ENCODE measurements around the gene ABCG1. TPM values are rescaled to one million over a fixed set of nuclear protein-coding genes. Genes with fewer than 3 reads are reported as not detected.

ABCG1 gene
- total RNA-seq, 4 donors from 2014 or later, result 16.1 to 25.9 (median 20.0) TPM

DNA sequence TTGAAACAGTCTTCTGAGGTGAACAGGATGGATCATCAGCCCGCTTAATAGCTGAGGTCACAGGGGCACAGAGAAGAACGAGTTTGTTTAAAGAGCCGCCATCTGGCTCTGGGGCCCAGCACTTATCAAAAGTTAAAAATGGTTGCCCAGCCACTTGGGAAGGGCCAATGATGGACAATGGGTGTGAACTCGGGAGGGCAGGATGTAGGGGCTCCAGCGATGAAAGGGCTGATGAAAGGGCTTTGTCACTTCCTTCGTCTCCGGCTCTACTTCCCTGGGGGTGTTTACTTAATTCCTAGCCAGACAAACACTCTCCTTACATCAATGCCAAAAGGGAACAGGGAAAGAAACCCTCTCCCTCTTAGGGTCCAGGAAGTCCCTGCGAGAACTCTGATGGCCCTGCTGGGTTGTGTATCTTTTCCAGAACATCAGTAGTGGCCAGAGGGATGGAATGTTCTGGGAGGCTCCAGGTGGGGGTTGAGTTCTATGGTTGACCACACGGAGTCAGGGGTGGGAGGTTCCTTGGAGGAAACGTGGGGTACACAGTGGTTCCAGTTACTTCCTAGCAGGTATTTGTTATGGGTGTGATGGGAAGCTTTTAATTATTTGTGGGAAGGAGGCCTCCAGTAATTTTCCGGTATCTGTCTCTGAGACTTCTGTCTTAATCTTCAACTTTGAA, 9.0 kb upstream of the ABCG1 start:
- WGBS, result 60% methylated on average over 10 of the region's 11 CpGs
- Histone ChIP-seq H3K36me3 (no peaks in the 10 kb centered on the region), H3K4me3 (no peak overlapping the region), H3K9me3 (peaks cover 0 to 6% (median 0%) of the 10 kb centered on the region in 4 donors), H3K27me3 (peaks cover 0 to 2% (median 0%) of the 10 kb centered on the region in 4 donors), H3K27ac (replicated peaks in 1 of 4) (no peak overlapping the region), H3K4me1 (peaks cover 0 to 3% (median 0%) of the 10 kb centered on the region in 4 donors)
- intact Hi-C loops (cut with DNase I), result no loop called here
- DNase-seq (ENCODE audit: extremely low spot score), result no peak
- TF ChIP-seq POLR2A (IDR thresholded peaks at IDR 0.05; ENCODE audit: low read depth), result no peak
- TF ChIP-seq CTCF (IDR thresholded peaks at IDR 0.05), result no peak
- no peak for TF ChIP-seq POLR2AphosphoS5 (IDR thresholded peaks at IDR 0.05)
- no peak for TF ChIP-seq EP300 (IDR thresholded peaks at IDR 0.05)

DNA sequence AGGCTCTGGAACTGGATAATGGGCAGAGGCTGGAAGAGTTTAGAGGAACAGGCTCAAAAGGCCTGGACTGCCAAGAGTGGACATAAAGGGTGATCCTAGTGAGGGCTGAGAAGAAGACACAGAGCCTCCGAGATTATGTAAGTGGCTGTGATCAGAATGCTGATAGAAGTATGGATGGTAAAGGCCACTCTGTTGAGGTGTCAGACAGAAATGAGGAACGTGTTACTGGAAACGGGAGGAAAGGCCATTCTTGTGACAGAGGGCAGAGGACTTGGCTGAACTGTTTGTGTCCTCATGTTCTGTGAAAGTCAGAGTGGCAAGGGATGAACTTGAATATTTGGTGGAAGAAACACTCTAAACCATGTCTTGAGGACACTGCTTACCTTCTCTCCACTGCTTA, 6.7 kb upstream of the ABCG1 start:
- Histone ChIP-seq H3K27me3 (peaks cover 0 to 2% (median 0%) of the 10 kb centered on the region in 4 donors), H3K4me3 (no peak overlapping the region), H3K36me3 (no peaks in the 10 kb centered on the region), H3K4me1 (peaks cover 0 to 3% (median 0%) of the 10 kb centered on the region in 4 donors), H3K27ac (replicated peaks in 1 of 4) (no peak overlapping the region), H3K9me3 (no peaks in the 10 kb centered on the region)
- DNase-seq (ENCODE audit: extremely low spot score), result no peak
- no peak for TF ChIP-seq POLR2A (IDR thresholded peaks at IDR 0.05; ENCODE audit: low read depth)
- intact Hi-C loops (cut with DNase I), result no loop called here
- 87% methylated on average over 3 of the region's 3 CpGs for WGBS

GRCh38 chr21:42213082-42213774, 5.7 kb upstream of the ABCG1 start:
- no peak for TF ChIP-seq CTCF (IDR thresholded peaks at IDR 0.05)
- TF ChIP-seq POLR2A (IDR thresholded peaks at IDR 0.05; ENCODE audit: low read depth), result no peak
- no peak for TF ChIP-seq POLR2AphosphoS5 (IDR thresholded peaks at IDR 0.05)
- no peak for TF ChIP-seq EP300 (IDR thresholded peaks at IDR 0.05)
- intact Hi-C loops (cut with DNase I), result no loop called here
- WGBS, result 83% methylated on average over 4 of the region's 5 CpGs
- no peak for DNase-seq (ENCODE audit: extremely low spot score)
- Histone ChIP-seq H3K9me3 (no peaks in the 10 kb centered on the region), H3K4me1 (peaks cover 0 to 3% (median under 1%) of the 10 kb centered on the region in 4 donors), H3K4me3 (no peak overlapping the region), H3K36me3 (no peaks in the 10 kb centered on the region), H3K27ac (replicated peaks in 1 of 4) (no peak overlapping the region), H3K27me3 (peaks cover 0 to 2% (median 0%) of the 10 kb centered on the region in 4 donors)

DNA sequence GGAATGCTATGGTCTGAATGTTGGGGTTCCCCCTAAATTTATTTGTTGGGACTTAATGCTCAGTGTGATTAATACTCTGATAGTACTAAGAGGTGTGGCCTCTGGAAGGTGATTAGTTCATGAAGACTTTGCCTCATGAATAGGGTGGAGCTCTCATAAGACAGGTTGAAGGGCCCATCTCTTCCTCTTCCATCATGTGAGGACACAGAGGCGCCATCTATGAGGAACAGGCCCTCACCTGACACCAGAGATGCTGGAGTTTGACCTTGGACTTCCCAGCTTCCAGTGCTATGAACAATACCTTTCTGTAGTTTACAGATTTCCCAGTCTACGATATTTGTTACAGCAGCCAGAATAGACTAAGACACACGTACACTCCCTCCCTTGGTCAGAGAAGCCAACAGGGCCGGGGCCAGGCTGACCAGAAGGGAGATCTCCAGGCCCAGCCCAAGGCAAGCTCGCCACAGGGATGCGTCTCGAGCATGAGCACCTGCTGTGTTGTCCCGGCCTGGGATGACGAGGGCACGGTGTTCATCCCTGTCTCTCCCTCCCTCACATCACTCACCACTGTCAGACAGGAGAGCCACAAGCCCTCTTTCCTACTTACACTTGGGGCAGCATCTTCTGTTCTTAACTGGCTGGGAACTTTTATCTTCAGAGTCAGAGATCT, 4.7 kb upstream of the ABCG1 start:
- DNase-seq (ENCODE audit: extremely low spot score), result no peak
- no peaks in the 10 kb centered on the region for H3K36me3 ChIP-seq
- peaks cover 6 to 10% (median 8%) of the 10 kb centered on the region in 4 donors for H3K4me1 ChIP-seq
- H3K9me3 ChIP-seq, result no peaks in the 10 kb centered on the region
- H3K27me3 ChIP-seq, result peaks cover 0 to 2% (median 0%) of the 10 kb centered on the region in 4 donors
- WGBS, result 94% methylated on average over 9 of the region's 10 CpGs
- TF ChIP-seq EP300 (IDR thresholded peaks at IDR 0.05) (no peak), POLR2A (IDR thresholded peaks at IDR 0.05; ENCODE audit: low read depth) (no peak)
- no peak overlapping the region for H3K4me3 ChIP-seq
- no peak overlapping the region for H3K27ac ChIP-seq (replicated peaks in 1 of 4)
- intact Hi-C loops (cut with DNase I), result no loop called here

DNA sequence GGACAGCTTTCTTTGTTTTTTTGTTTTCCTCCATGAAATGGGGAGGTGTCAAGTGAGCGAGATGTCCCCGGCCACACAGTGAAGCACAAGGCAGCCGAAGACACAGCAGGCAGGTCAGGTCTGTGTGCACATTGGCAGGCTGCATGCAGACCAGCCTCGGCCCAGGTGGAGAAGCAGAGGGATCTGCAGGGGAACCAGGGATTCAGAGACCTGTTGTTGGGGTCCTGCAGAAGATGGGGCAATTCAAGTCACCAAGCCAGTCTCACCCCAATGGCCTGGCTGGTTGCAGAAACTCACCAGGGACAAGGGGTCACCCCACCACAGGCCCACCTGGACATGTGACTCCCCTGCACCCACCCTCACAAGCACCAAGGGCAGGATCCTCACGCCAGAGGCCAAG, 4.0 kb upstream of the ABCG1 start:
- TF ChIP-seq CTCF (IDR thresholded peaks at IDR 0.05) (no peak), POLR2A (IDR thresholded peaks at IDR 0.05; ENCODE audit: low read depth) (no peak), EP300 (IDR thresholded peaks at IDR 0.05) (no peak), POLR2AphosphoS5 (IDR thresholded peaks at IDR 0.05) (no peak)
- Histone ChIP-seq H3K36me3 (no peaks in the 10 kb centered on the region), H3K27ac (replicated peaks in 1 of 4) (no peak overlapping the region), H3K9me3 (no peaks in the 10 kb centered on the region), H3K4me3 (no peak overlapping the region), H3K4me1 (peaks cover 6 to 17% (median 11%) of the 10 kb centered on the region in 4 donors), H3K27me3 (peaks cover 0 to 2% (median 0%) of the 10 kb centered on the region in 4 donors)
- DNase-seq (ENCODE audit: extremely low spot score), result no peak
- WGBS, result 94% methylated on average over 5 of the region's 5 CpGs
- intact Hi-C loops (cut with DNase I), result no loop called here

All from esophagus muscularis mucosa (tissue), 4 donors.